HG02870 (cell line): Measurements from ENCODE around the gene CCR9.

Experiments used
- ATAC-seq: cut with Tn5 transposase; IDR thresholded peaks from one replicate; pipeline ENCODE4 v1.9.1; 2021; ENCODE audit warnings: mild to moderate bottlenecking, moderate library complexity; ENCODE audit not compliant: unreplicated experiment

CCR9 gene

GRCh38 chr3:45872569-45872968 is 13.8 kb upstream of the CCR9 start:
- ATAC-seq: no peak

GRCh38 chr3:45873036-45873435 is 13.3 kb upstream of the CCR9 start:
- ATAC-seq: no peak

- ATAC-seq: no peak
These were observed 12.7 kb upstream of the CCR9 start for GRCh38 chr3:45873638-45874037.

GRCh38 chr3:45874677-45875346 is 11.5 kb upstream of the CCR9 start:
- no peak for ATAC-seq

GRCh38 chr3:45878124-45878523 is 8.2 kb upstream of the CCR9 start:
- ATAC-seq: no peak

GRCh38 chr3:45880725-45881077 is 5.6 kb upstream of the CCR9 start:
- ATAC-seq: no peak

- ATAC-seq: no peak
These were observed 5.0 kb upstream of the CCR9 start for GRCh38 chr3:45881078-45882022.

GRCh38 chr3:45884368-45885201 is 1.8 kb upstream of the CCR9 start:
- ATAC-seq: no peak

- ATAC-seq: no peak
These were observed 942 bp downstream of the CCR9 start for GRCh38 chr3:45887285-45887684.

GRCh38 chr3:45887759-45888511 is 1.6 kb downstream of the CCR9 start:
- ATAC-seq: no peak

GRCh38 chr3:45889337-45889736 is 3.0 kb downstream of the CCR9 start:
- ATAC-seq: no peak

- no peak for ATAC-seq
These were observed 4.1 kb downstream of the CCR9 start for GRCh38 chr3:45890405-45890804.

GRCh38 chr3:45892161-45892560 is 5.8 kb downstream of the CCR9 start:
- ATAC-seq: no peak

- no peak for ATAC-seq
These were observed 7.7 kb downstream of the CCR9 start for GRCh38 chr3:45894015-45894414.

- no peak for ATAC-seq
These were observed 9.5 kb downstream of the CCR9 start for GRCh38 chr3:45895686-45896468.

- ATAC-seq: no peak
These were observed 10.6 kb downstream of the CCR9 start for GRCh38 chr3:45896956-45897355.

GRCh38 chr3:45904931-45905330 is 18.6 kb downstream of the CCR9 start:
- ATAC-seq: peak; percentile 70

GRCh38 chr3:45905755-45906154 is 19.4 kb downstream of the CCR9 start:
- ATAC-seq: no peak

GRCh38 chr3:45906681-45907407 is 20.5 kb downstream of the CCR9 start:
- ATAC-seq: no peak
